NCI-H2227 (cell line): Measurements from ENCODE around the gene CLEC4G.

Experiments used
- DNase-seq: peaks from one replicate; lab custom pipeline; 2025; ENCODE audit not compliant: unreplicated experiment; lab: John Stamatoyannopoulos, UW

Gene CLEC4G

GRCh38 chr19:7699003-7699402 lies 32.9 kb downstream of the CLEC4G start:
- no peak for DNase-seq

- DNase-seq, result no peak
Observed at GRCh38 chr19:7698583-7698982, 33.3 kb downstream of the CLEC4G start.

- DNase-seq, result no peak
Observed at GRCh38 chr19:7697721-7698287, 34.1 kb downstream of the CLEC4G start.

GRCh38 chr19:7694499-7694898 lies 37.4 kb downstream of the CLEC4G start:
- no peak for DNase-seq

- no peak for DNase-seq
Observed at GRCh38 chr19:7692417-7693088, 39.4 kb downstream of the CLEC4G start.

- no peak for DNase-seq
Observed at GRCh38 chr19:7691497-7691896, 40.4 kb downstream of the CLEC4G start.

GRCh38 chr19:7690779-7691258 lies 41.1 kb downstream of the CLEC4G start:
- no peak for DNase-seq

- DNase-seq, result no peak
Observed at GRCh38 chr19:7689165-7689564, 42.7 kb downstream of the CLEC4G start.

GRCh38 chr19:7687177-7687576 lies 44.7 kb downstream of the CLEC4G start:
- no peak for DNase-seq

GRCh38 chr19:7685546-7686445 lies 46.1 kb downstream of the CLEC4G start:
- DNase-seq, result no peak

GRCh38 chr19:7682175-7682855 lies 49.6 kb downstream of the CLEC4G start:
- DNase-seq, result no peak

GRCh38 chr19:7681340-7682174 lies 50.4 kb downstream of the CLEC4G start:
- peak; percentile 19 for DNase-seq

- peak; percentile 90 for DNase-seq
Observed at GRCh38 chr19:7680606-7681339, 51.1 kb downstream of the CLEC4G start, which contains the start of gene TRAPPC5. TSS of gene TRAPPC5 (plus strand) at chr19:7680833. CDS start at chr19:7682254, 1,421 bp downstream.

- DNase-seq, result no peak
Observed at GRCh38 chr19:7679771-7680605, 51.9 kb downstream of the CLEC4G start.

- DNase-seq, result no peak
Observed at GRCh38 chr19:7678971-7679751, 52.7 kb downstream of the CLEC4G start.
